Ramos (cell line): Measurements from ENCODE around the gene PPP6R3.
"Not testable (repeated sequence)": the region's sequence is repeated elsewhere in the genome, so short reads cannot be mapped to it uniquely, and the experiment has no call there.

Source experiments
- in situ Hi-C: fragments of 300-500 bp; cut with MboI; formaldehyde crosslinking; loops from one replicate; pipeline ENCODE4 v1.14.3; 2022; ENCODE audit warnings: low sequenced_read_pairs; ENCODE audit not compliant: unreplicated experiment

Gene PPP6R3

GRCh38 chr11:68454767-68455166, 5.8 kb upstream of the PPP6R3 start:
- in situ Hi-C loops = no loop called here

- in situ Hi-C loops = no loop called here
Measured at GRCh38 chr11:68455485-68455884, 5.1 kb upstream of the PPP6R3 start.

- in situ Hi-C loops = no loop called here
Measured at GRCh38 chr11:68457216-68457897, 3.2 kb upstream of the PPP6R3 start.

GRCh38 chr11:68457898-68458249, 2.7 kb upstream of the PPP6R3 start:
- in situ Hi-C loops = no loop called here

GRCh38 chr11:68458340-68458739, 2.2 kb upstream of the PPP6R3 start:
- in situ Hi-C loops = not testable (repeated sequence)

- in situ Hi-C loops = no loop called here
Measured at GRCh38 chr11:68459886-68460740, 439 bp upstream of the PPP6R3 start.

GRCh38 chr11:68461575-68461917, 994 bp downstream of the PPP6R3 start:
- in situ Hi-C loops = no loop called here

- in situ Hi-C loops = no loop called here
Measured at GRCh38 chr11:68463714-68464113, 3.2 kb downstream of the PPP6R3 start.

- in situ Hi-C loops = no loop called here
Measured at GRCh38 chr11:68467201-68467834, 6.8 kb downstream of the PPP6R3 start.

- in situ Hi-C loops = no loop called here
Measured at GRCh38 chr11:68468217-68468828, 7.8 kb downstream of the PPP6R3 start.

GRCh38 chr11:68469122-68469521, 8.6 kb downstream of the PPP6R3 start:
- in situ Hi-C loops = no loop called here

GRCh38 chr11:68469642-68470041, 9.1 kb downstream of the PPP6R3 start:
- in situ Hi-C loops = no loop called here

- in situ Hi-C loops = no loop called here
Measured at GRCh38 chr11:68470304-68470811, 9.8 kb downstream of the PPP6R3 start.

GRCh38 chr11:68471360-68472340, 11.1 kb downstream of the PPP6R3 start:
- in situ Hi-C loops = no loop called here

- in situ Hi-C loops = no loop called here
Measured at GRCh38 chr11:68472778-68473177, 12.2 kb downstream of the PPP6R3 start.

GRCh38 chr11:68473693-68474092, 13.1 kb downstream of the PPP6R3 start:
- in situ Hi-C loops = no loop called here

GRCh38 chr11:68475626-68476025, 15.1 kb downstream of the PPP6R3 start:
- in situ Hi-C loops = not testable (repeated sequence)

- in situ Hi-C loops = no loop called here
Measured at GRCh38 chr11:68479390-68479789, 18.8 kb downstream of the PPP6R3 start.

GRCh38 chr11:68480193-68480592, 19.6 kb downstream of the PPP6R3 start:
- in situ Hi-C loops = no loop called here
